Activated T-cell treated with anti-CD3 and anti-CD28 coated beads for 24 hours (primary cell): ENCODE data around the gene MORC1.

ENCODE experiments used
- DNase-seq: peaks from one replicate; pipeline ENCODE4 v3.0.0-alpha.2; 2020; ENCODE audit warnings: low read depth

Gene MORC1

GRCh38 chr3:108946292-108947285, 171.3 kb downstream of the MORC1 start:
- DNase-seq: no peak

- no peak for DNase-seq
These were observed 177.2 kb downstream of the MORC1 start for GRCh38 chr3:108940568-108941263.

GRCh38 chr3:108940166-108940565, 177.8 kb downstream of the MORC1 start:
- no peak for DNase-seq

GRCh38 chr3:108936924-108937689, 180.8 kb downstream of the MORC1 start:
- DNase-seq: no peak

- no peak for DNase-seq
These were observed 186.9 kb downstream of the MORC1 start for GRCh38 chr3:108931035-108931434.

GRCh38 chr3:108918866-108919265, 199.1 kb downstream of the MORC1 start:
- DNase-seq: no peak

- peak; percentile 53 for DNase-seq
These were observed 202.9 kb downstream of the MORC1 start for GRCh38 chr3:108914774-108915641.

- DNase-seq: no peak
These were observed 208.1 kb downstream of the MORC1 start for GRCh38 chr3:108909799-108910198.
